Suprapubic skin (tissue), 4 donors: ENCODE data around the gene NOVA1. TPM values are rescaled to one million over a fixed set of nuclear protein-coding genes. Genes with fewer than 3 reads are reported as not detected.
A peak's percentile ranks its signal among the peaks of the same experiment; 100 is the strongest.

Experiments used
- DNase-seq, 2 donors: peaks; one replicate each; pipeline ENCODE4 v3.0.0-alpha.2; 2019; ENCODE audit warnings: low spot score in 2 of 2
- H3K27ac ChIP-seq: fragments of 200-600 bp; sonication (generic); one replicate; pipeline ENCODE4 v1.5.1; 2019
- H3K27me3 ChIP-seq: fragments of 200-600 bp; sonication (generic); one replicate; pipeline ENCODE4 v1.5.1; 2019
- H3K36me3 ChIP-seq: fragments of 200-600 bp; sonication (generic); one replicate; pipeline ENCODE4 v1.5.1; 2019
- H3K4me1 ChIP-seq: fragments of 200-600 bp; sonication (generic); one replicate; pipeline ENCODE4 v1.5.1; 2019
- H3K4me3 ChIP-seq: fragments of 200-600 bp; sonication (generic); one replicate; pipeline ENCODE4 v1.5.1; 2019; ENCODE audit warnings: mild to moderate bottlenecking
- H3K9me3 ChIP-seq: fragments of 200-600 bp; sonication (generic); one replicate; pipeline ENCODE4 v1.5.1; 2019
- EP300 ChIP-seq: sonication (generic); formaldehyde crosslinking; IDR thresholded peaks from one replicate; pipeline ENCODE4 v1.6.1; 2017; ENCODE audit warnings: antibody characterized with exemption
- POLR2A ChIP-seq, 2 donors: fragments of 450-650 bp; IDR thresholded peaks; one replicate each; pipeline ENCODE4 v1.6.1; 2017; ENCODE audit warnings: antibody characterized with exemption in 2 of 2, mild to moderate bottlenecking in 2 of 2, moderate library complexity in 2 of 2
- POLR2AphosphoS5 ChIP-seq, 3 donors: sonication (generic); formaldehyde crosslinking; IDR thresholded peaks; one replicate each; pipeline ENCODE4 v1.6.1; 2017; ENCODE audit warnings: antibody characterized with exemption in 3 of 3
- WGBS: methylation state at CpG from one replicate; pipeline ENCODE4 v1.1.5; 2018; 5-methylcytosine and 5-hydroxymethylcytosine counted together
- total RNA-seq, 4 donors: library from RNA; depleted of rRNA; stranded (reverse); fragments of >200 nt; gene quantifications; one replicate each; pipeline ENCODE4 v1.1.0, GENCODE V29; 2016
- TF ChIP-seq, protein P1 (sequence below), 2 donors: fragments of 200-600 bp in 1 of 2; fragments of 450-650 bp in 1 of 2; sonication (generic) in 1 of 2; IDR thresholded peaks; one replicate each; pipeline ENCODE4 v1.5.1; 2016 to 2019; ENCODE audit warnings: antibody characterized with exemption in 2 of 2, mild to moderate bottlenecking in 1 of 2, moderate library complexity in 1 of 2

The NOVA1 gene
- total RNA-seq, 4 donors from 2014 or later, result 1.5 to 12.2 (median 4.8) TPM

DNA sequence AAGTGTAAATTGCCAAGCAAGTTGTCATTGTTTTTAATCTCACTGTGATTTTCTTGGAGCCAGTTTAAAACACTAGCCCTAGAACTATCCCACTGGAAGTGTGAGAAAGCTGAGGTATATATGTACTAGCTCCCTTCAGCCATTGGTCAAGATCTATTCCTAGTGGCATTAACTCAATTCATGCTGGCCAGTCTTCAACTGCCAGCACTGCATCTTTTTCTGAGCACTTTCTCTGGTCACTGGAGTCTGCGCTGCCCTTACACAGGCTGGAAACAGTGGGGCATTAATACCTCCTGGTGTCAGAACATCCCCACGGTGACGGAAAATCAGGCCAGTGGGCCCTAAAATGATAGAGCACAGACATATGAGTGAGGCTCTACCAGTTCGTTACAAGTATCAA, 4.0 kb upstream of the NOVA1 start:
- peaks cover 16% of the 10 kb centered on the region for H3K4me1 ChIP-seq
- no peaks in the 10 kb centered on the region for H3K36me3 ChIP-seq
- DNase-seq, result no peak
- H3K27ac ChIP-seq, result no peak overlapping the region
- H3K9me3 ChIP-seq, result no peaks in the 10 kb centered on the region
- no peak overlapping the region for H3K4me3 ChIP-seq
- peaks cover 17% of the 10 kb centered on the region for H3K27me3 ChIP-seq
- TF ChIP-seq POLR2AphosphoS5 (IDR thresholded peaks at IDR 0.05) (no peak), EP300 (no peak)
- TF ChIP-seq, protein P1, sequence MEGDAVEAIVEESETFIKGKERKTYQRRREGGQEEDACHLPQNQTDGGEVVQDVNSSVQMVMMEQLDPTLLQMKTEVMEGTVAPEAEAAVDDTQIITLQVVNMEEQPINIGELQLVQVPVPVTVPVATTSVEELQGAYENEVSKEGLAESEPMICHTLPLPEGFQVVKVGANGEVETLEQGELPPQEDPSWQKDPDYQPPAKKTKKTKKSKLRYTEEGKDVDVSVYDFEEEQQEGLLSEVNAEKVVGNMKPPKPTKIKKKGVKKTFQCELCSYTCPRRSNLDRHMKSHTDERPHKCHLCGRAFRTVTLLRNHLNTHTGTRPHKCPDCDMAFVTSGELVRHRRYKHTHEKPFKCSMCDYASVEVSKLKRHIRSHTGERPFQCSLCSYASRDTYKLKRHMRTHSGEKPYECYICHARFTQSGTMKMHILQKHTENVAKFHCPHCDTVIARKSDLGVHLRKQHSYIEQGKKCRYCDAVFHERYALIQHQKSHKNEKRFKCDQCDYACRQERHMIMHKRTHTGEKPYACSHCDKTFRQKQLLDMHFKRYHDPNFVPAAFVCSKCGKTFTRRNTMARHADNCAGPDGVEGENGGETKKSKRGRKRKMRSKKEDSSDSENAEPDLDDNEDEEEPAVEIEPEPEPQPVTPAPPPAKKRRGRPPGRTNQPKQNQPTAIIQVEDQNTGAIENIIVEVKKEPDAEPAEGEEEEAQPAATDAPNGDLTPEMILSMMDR (IDR thresholded peaks at IDR 0.05), result no peak
- 63% methylated on average over 4 of the region's 4 CpGs for WGBS

DNA sequence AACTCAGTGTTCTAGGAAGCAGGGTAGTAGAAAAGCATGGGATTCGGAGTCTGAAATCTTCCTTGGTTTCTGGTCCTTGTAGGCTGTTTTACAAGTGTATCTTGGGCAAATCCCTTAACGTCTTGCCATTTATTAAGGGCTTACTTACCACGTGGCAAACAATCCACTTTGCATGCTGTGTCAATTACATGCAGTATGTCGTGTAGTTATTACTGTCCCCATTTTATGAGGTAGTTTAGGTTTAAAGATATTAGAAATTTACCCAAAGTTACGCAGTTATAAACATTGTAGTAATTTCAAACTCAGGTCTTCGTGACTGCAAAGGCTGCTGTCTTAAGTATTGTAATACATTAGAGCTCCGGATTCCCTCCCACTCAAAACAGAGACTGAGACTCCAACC, 1.5 kb upstream of the NOVA1 start:
- no peak for DNase-seq
- H3K36me3 ChIP-seq, result no peaks in the 10 kb centered on the region
- H3K4me1 ChIP-seq, result peaks cover 17% of the 10 kb centered on the region
- H3K9me3 ChIP-seq, result no peaks in the 10 kb centered on the region
- peaks cover 24% of the 10 kb centered on the region for H3K27me3 ChIP-seq
- TF ChIP-seq EP300 (no peak), POLR2AphosphoS5 (IDR thresholded peaks at IDR 0.05) (no peak), POLR2A (IDR thresholded peaks at IDR 0.05) (no peak)
- TF ChIP-seq, protein P1 (IDR thresholded peaks at IDR 0.05), result no peak
- WGBS, result 42% methylated on average over 7 of the region's 7 CpGs
- peak overlapping the region; percentile 92 for H3K27ac ChIP-seq
- peak overlapping the region; percentile 75 for H3K4me3 ChIP-seq

DNA sequence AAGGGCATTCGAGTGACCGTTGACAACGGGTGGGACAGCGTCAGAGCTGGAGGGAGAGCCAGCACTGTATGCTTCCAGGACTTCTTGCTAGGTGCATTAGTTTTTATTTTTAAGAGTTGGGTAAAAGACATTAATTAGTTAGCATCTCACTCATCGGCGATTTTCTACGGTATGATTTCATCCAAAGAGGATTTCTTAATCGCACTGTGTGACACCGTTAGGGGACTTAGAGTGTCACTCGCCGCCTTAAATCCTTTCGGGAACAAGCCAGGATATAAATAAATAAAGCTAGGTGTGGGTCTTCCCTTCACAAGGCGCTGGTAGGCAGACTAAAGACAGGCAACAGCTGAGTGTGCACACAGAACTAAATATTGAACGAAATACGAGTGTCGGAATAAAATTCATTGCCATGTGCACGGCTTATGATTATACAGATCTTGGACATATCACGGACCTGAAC, 869 bp upstream of the NOVA1 start:
- DNase-seq, result no peak
- 4% methylated on average over 18 of the region's 18 CpGs for WGBS
- peak overlapping the region; percentile 75 for H3K4me3 ChIP-seq
- no peaks in the 10 kb centered on the region for H3K9me3 ChIP-seq
- H3K36me3 ChIP-seq, result no peaks in the 10 kb centered on the region
- TF ChIP-seq, protein P1 (IDR thresholded peaks at IDR 0.05), result no peak
- peak in 1 of 2 donors; percentile 19 for TF ChIP-seq POLR2A (IDR thresholded peaks at IDR 0.05)
- TF ChIP-seq POLR2AphosphoS5 (IDR thresholded peaks at IDR 0.05), result no peak
- TF ChIP-seq EP300, result no peak
- H3K27me3 ChIP-seq, result peaks cover 24% of the 10 kb centered on the region
- peak overlapping the region; percentile 92 for H3K27ac ChIP-seq
- peaks cover 17% of the 10 kb centered on the region for H3K4me1 ChIP-seq

DNA sequence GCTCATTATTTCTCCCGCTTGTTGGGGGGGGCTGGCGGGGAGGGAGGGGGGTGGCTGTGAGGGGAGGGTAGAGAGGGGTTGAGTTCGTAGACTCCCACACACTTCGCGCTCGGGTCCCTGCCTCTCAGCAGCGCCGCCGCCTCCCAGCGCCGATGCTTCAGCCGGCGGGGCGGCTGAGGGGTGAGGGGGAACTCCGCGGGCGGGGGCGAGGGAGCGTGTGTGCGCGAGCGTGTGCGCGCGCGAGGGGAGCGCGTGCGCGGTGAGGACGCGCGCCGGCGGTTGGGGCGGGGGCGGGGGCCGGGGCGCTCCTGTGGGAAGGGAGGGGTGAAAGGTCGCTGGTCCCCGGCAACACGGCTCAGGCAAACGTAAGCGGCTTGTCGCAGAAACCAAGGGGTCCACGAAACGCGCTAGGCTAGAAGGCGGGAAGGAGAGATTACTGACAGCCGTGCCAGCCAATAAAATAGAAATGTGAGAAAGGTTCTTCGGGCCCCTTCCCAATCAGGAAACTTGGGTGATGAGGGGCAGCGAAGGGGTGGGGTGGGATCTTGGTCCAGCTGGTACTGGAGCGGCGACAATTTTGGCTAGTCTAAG, 343 bp upstream of the NOVA1 start:
- H3K27ac ChIP-seq, result peak overlapping the region; percentile 92
- no peaks in the 10 kb centered on the region for H3K36me3 ChIP-seq
- TF ChIP-seq POLR2AphosphoS5 (IDR thresholded peaks at IDR 0.05) (no peak), POLR2A (IDR thresholded peaks at IDR 0.05) (no peak), EP300 (no peak)
- TF ChIP-seq, protein P1 (IDR thresholded peaks at IDR 0.05), result no peak
- peak; percentile 89 to 90 for DNase-seq
- peaks cover 24% of the 10 kb centered on the region for H3K27me3 ChIP-seq
- 1% methylated on average over 15 of the region's 54 CpGs for WGBS
- H3K4me1 ChIP-seq, result peaks cover 17% of the 10 kb centered on the region
- no peaks in the 10 kb centered on the region for H3K9me3 ChIP-seq
- peak overlapping the region; percentile 75 for H3K4me3 ChIP-seq

DNA sequence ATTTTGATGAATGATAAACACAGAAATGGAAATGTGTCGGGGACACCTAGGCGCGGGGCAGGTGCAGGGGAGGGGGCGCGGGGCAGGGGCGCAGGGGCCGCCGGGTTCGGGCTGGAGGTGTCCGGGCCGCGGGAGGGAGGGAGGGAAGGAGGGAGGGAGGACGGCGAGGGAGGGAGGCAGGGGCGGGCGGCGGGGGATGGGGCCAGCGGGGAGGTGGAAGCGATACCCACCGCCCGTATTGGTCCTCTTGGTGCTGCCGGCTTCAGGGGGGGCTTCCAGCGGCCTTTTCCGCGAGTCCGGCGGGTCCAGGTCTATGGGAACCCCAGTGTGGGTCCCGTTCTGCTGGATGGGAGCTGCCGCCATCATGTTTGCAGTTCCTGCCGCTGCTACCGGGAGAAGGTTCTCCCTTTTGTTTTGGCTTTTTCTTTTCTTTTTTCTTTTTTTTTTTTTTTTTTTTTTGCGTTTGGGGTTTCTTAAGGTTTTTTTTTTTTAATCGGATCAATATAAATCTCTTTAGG, 703 bp downstream of the NOVA1 start:
- peak; percentile 60 to 77 for DNase-seq
- WGBS, result 3% methylated on average over 27 of the region's 33 CpGs
- H3K4me3 ChIP-seq, result peak overlapping the region; percentile 75
- no peaks in the 10 kb centered on the region for H3K36me3 ChIP-seq
- peaks cover 17% of the 10 kb centered on the region for H3K4me1 ChIP-seq
- H3K9me3 ChIP-seq, result no peaks in the 10 kb centered on the region
- peak overlapping the region; percentile 92 for H3K27ac ChIP-seq
- TF ChIP-seq POLR2AphosphoS5 (IDR thresholded peaks at IDR 0.05) (no peak), POLR2A (IDR thresholded peaks at IDR 0.05) (no peak), EP300 (no peak)
- TF ChIP-seq, protein P1 (IDR thresholded peaks at IDR 0.05), result no peak
- H3K27me3 ChIP-seq, result peaks cover 24% of the 10 kb centered on the region
